ENCODE data around the gene NAA30. TPM values are rescaled to one million over a fixed set of nuclear protein-coding genes. Genes with fewer than 3 reads are reported as not detected.
A peak's percentile ranks its signal among the peaks of the same experiment; 100 is the strongest.

NAA30 gene
- polyA plus RNA-seq, 1 donor: 24.3 TPM

DNA sequence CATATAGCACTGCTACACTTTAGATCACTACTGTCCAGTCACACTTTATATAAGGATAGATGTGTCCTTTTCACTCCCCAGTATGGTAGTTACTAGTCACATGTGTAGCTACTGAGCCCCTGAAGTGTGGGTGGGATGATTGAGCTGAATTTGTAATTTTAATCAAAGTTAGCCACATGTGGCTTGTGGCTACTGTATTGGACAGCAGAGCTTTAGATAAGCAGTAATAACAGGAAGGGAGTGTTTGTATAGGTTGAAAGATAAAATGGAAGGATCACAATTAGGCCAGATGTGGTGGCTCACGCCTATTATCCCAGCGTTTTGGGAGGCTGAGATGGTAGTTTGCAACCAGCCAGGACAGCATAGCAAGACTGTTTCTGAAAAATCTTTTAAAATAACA lies 23.5 kb downstream of the NAA30 start:
- no peak overlapping the region for H3K27ac ChIP-seq (ENCODE audit: low read length)
- H3K27me3 ChIP-seq (ENCODE audit: control insufficient read depth, insufficient read depth, low read length): no peaks in the 10 kb centered on the region
- no peak for DNase-seq
- whole genome bisulfite sequencing (ENCODE audit: insufficient coverage, low lambda C conversion rate): no CpG with 5 or more reads among the region's 2 CpGs
- no peak overlapping the region for H3K4me3 ChIP-seq (ENCODE audit: low read length)
- H3K9me3 ChIP-seq (ENCODE audit: control insufficient read depth, low read depth, low read length): no peaks in the 10 kb centered on the region
- peaks cover 4% of the 10 kb centered on the region for H3K36me3 ChIP-seq (ENCODE audit: control insufficient read depth, insufficient read depth, low read length)
- no peaks in the 10 kb centered on the region for H3K4me1 ChIP-seq (ENCODE audit: control insufficient read depth, insufficient read depth, low read length)

GRCh38 chr14:57417228-57417627 lies 26.8 kb downstream of the NAA30 start:
- H3K27ac ChIP-seq (ENCODE audit: low read length): no peak overlapping the region
- no peaks in the 10 kb centered on the region for H3K9me3 ChIP-seq (ENCODE audit: control insufficient read depth, low read depth, low read length)
- H3K4me1 ChIP-seq (ENCODE audit: control insufficient read depth, insufficient read depth, low read length): no peaks in the 10 kb centered on the region
- no peak for DNase-seq
- no peaks in the 10 kb centered on the region for H3K36me3 ChIP-seq (ENCODE audit: control insufficient read depth, insufficient read depth, low read length)
- no peak overlapping the region for H3K4me3 ChIP-seq (ENCODE audit: low read length)
- WGBS (ENCODE audit: insufficient coverage, low lambda C conversion rate): 83% methylated on average over 1 of the region's 1 CpG
- no peaks in the 10 kb centered on the region for H3K27me3 ChIP-seq (ENCODE audit: control insufficient read depth, insufficient read depth, low read length)

GRCh38 chr14:57418999-57419398 lies 28.6 kb downstream of the NAA30 start:
- no peak overlapping the region for H3K27ac ChIP-seq (ENCODE audit: low read length)
- no peaks in the 10 kb centered on the region for H3K27me3 ChIP-seq (ENCODE audit: control insufficient read depth, insufficient read depth, low read length)
- H3K36me3 ChIP-seq (ENCODE audit: control insufficient read depth, insufficient read depth, low read length): no peaks in the 10 kb centered on the region
- no CpG with 5 or more reads among the region's 4 CpGs for WGBS (ENCODE audit: insufficient coverage, low lambda C conversion rate)
- no peak overlapping the region for H3K4me3 ChIP-seq (ENCODE audit: low read length)
- no peak for DNase-seq
- H3K4me1 ChIP-seq (ENCODE audit: control insufficient read depth, insufficient read depth, low read length): no peaks in the 10 kb centered on the region
- H3K9me3 ChIP-seq (ENCODE audit: control insufficient read depth, low read depth, low read length): no peaks in the 10 kb centered on the region

GRCh38 chr14:57420033-57420432 lies 29.6 kb downstream of the NAA30 start:
- no peaks in the 10 kb centered on the region for H3K36me3 ChIP-seq (ENCODE audit: control insufficient read depth, insufficient read depth, low read length)
- H3K4me1 ChIP-seq (ENCODE audit: control insufficient read depth, insufficient read depth, low read length): no peaks in the 10 kb centered on the region
- no peak overlapping the region for H3K4me3 ChIP-seq (ENCODE audit: low read length)
- 90% methylated on average over 2 of the region's 4 CpGs for WGBS (ENCODE audit: insufficient coverage, low lambda C conversion rate)
- H3K27me3 ChIP-seq (ENCODE audit: control insufficient read depth, insufficient read depth, low read length): no peaks in the 10 kb centered on the region
- H3K9me3 ChIP-seq (ENCODE audit: control insufficient read depth, low read depth, low read length): no peaks in the 10 kb centered on the region
- no peak overlapping the region for H3K27ac ChIP-seq (ENCODE audit: low read length)
- DNase-seq: no peak

GRCh38 chr14:57420986-57421385 lies 30.6 kb downstream of the NAA30 start:
- Histone ChIP-seq H3K27ac (ENCODE audit: low read length) (no peak overlapping the region), H3K4me1 (ENCODE audit: control insufficient read depth, insufficient read depth, low read length) (no peaks in the 10 kb centered on the region), H3K36me3 (ENCODE audit: control insufficient read depth, insufficient read depth, low read length) (no peaks in the 10 kb centered on the region), H3K27me3 (ENCODE audit: control insufficient read depth, insufficient read depth, low read length) (no peaks in the 10 kb centered on the region), H3K4me3 (ENCODE audit: low read length) (no peak overlapping the region), H3K9me3 (ENCODE audit: control insufficient read depth, low read depth, low read length) (no peaks in the 10 kb centered on the region)
- DNase-seq: no peak
- 100% methylated on average over 1 of the region's 3 CpGs for WGBS (ENCODE audit: insufficient coverage, low lambda C conversion rate)

DNA sequence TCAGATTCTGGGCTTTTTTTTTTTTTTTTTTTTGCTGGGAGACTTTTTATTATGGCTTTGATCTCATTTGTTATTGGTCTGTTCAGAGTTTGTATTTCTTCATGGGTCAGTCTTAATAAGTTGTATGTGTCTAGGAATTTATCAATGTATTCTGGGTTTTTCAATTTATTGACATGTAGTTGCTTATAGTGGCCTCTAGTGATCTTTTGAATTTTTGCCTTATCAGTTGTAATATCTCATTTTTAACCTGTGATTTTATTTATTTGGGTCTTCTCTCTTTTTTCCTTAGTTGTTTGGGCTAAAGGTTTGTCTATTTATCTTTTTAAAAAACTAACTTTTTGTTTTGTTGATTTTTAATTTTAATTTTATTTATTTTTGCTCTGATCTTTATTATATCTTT lies 45.5 kb downstream of the NAA30 start:
- Histone ChIP-seq H3K36me3 (ENCODE audit: control insufficient read depth, insufficient read depth, low read length) (no peaks in the 10 kb centered on the region), H3K4me1 (ENCODE audit: control insufficient read depth, insufficient read depth, low read length) (no peaks in the 10 kb centered on the region), H3K9me3 (ENCODE audit: control insufficient read depth, low read depth, low read length) (no peaks in the 10 kb centered on the region), H3K27ac (ENCODE audit: low read length) (no peak overlapping the region), H3K27me3 (ENCODE audit: control insufficient read depth, insufficient read depth, low read length) (no peaks in the 10 kb centered on the region), H3K4me3 (ENCODE audit: low read length) (no peak overlapping the region)
- DNase-seq: no peak

- peaks cover 22% of the 10 kb centered on the region for H3K4me1 ChIP-seq (ENCODE audit: control insufficient read depth, insufficient read depth, low read length)
- DNase-seq: peak; percentile 37 to 67
- H3K36me3 ChIP-seq (ENCODE audit: control insufficient read depth, insufficient read depth, low read length): no peaks in the 10 kb centered on the region
- no peaks in the 10 kb centered on the region for H3K9me3 ChIP-seq (ENCODE audit: control insufficient read depth, low read depth, low read length)
- 69% methylated on average over 2 of the region's 5 CpGs for WGBS (ENCODE audit: insufficient coverage, low lambda C conversion rate)
- H3K27me3 ChIP-seq (ENCODE audit: control insufficient read depth, insufficient read depth, low read length): no peaks in the 10 kb centered on the region
- peak overlapping the region; percentile 70 for H3K27ac ChIP-seq (ENCODE audit: low read length)
- H3K4me3 ChIP-seq (ENCODE audit: low read length): no peak overlapping the region
These were observed 71.5 kb downstream of the NAA30 start for GRCh38 chr14:57461777-57462320.

GRCh38 chr14:57462551-57462950 lies 72.2 kb downstream of the NAA30 start:
- Histone ChIP-seq H3K4me3 (ENCODE audit: low read length) (no peak overlapping the region), H3K9me3 (ENCODE audit: control insufficient read depth, low read depth, low read length) (no peaks in the 10 kb centered on the region), H3K27me3 (ENCODE audit: control insufficient read depth, insufficient read depth, low read length) (no peaks in the 10 kb centered on the region), H3K36me3 (ENCODE audit: control insufficient read depth, insufficient read depth, low read length) (no peaks in the 10 kb centered on the region), H3K4me1 (ENCODE audit: control insufficient read depth, insufficient read depth, low read length) (peaks cover 26% of the 10 kb centered on the region), H3K27ac (ENCODE audit: low read length) (peak overlapping the region; percentile 70)
- no peak for DNase-seq
- WGBS (ENCODE audit: insufficient coverage, low lambda C conversion rate): no CpG with 5 or more reads among the region's 3 CpGs

DNA sequence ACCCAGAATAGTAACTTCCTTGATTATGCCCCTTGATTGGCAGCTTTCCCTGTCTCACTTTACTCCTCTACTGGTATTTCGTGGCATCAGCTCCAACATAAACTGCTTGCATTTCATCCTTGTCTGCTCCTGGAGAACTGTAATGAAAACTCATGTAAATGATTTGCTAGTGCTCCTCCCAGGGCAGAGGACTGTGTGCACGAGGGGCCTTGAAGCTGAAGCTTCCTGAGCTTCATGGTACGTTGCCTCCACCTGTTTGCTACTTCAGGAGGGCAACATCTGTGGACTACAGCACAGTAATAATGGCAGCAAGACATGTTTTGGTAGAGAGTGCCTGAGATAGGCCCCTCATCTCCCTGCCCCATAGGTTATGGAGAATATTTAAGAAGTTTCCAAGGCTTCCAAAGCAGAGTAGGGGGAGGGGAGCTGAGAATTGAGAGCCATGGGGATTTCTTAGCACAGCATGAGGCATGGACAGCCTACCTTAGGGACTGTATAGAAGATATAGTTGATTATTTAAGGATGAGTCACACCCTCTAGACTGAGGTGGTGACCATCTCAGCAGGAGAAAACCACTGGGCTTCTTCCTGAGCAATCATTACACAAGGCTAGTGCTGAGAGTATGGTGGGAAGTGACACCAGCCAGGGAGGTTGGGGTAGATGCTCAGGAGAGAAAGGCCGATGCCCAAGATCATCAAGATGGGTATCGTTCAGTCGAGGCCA lies 73.8 kb downstream of the NAA30 start:
- H3K9me3 ChIP-seq (ENCODE audit: control insufficient read depth, low read depth, low read length): no peaks in the 10 kb centered on the region
- peak; percentile 61 to 82 for DNase-seq
- no peaks in the 10 kb centered on the region for H3K36me3 ChIP-seq (ENCODE audit: control insufficient read depth, insufficient read depth, low read length)
- H3K27ac ChIP-seq (ENCODE audit: low read length): peak overlapping the region; percentile 83
- WGBS (ENCODE audit: insufficient coverage, low lambda C conversion rate): no CpG with 5 or more reads among the region's 6 CpGs
- H3K4me3 ChIP-seq (ENCODE audit: low read length): no peak overlapping the region
- no peaks in the 10 kb centered on the region for H3K27me3 ChIP-seq (ENCODE audit: control insufficient read depth, insufficient read depth, low read length)
- peaks cover 30% of the 10 kb centered on the region for H3K4me1 ChIP-seq (ENCODE audit: control insufficient read depth, insufficient read depth, low read length)
